Fibroblast of lung (primary cell): Measurements from ENCODE around the gene RPAP3. TPM values are rescaled to one million over a fixed set of nuclear protein-coding genes. Genes with fewer than 3 reads are reported as not detected.

ENCODE experiments used
- DNase-seq, 2 donors: peaks; one replicate each; pipeline versions ENCODE4 v3.0.0 to v3.0.0-alpha.2; 2010; ENCODE audit warnings: low read depth in 2 of 2
- H2AFZ ChIP-seq: 2 replicates; pipeline ENCODE4 v1.5.1; 2012; ENCODE audit warnings: low read length, control low read depth, inconsistent platforms
- H3K27ac ChIP-seq: 2 replicates; pipeline ENCODE4 v1.5.1; 2011; ENCODE audit warnings: low read length, control low read depth; ENCODE audit not compliant: insufficient read depth
- H3K27me3 ChIP-seq: 2 replicates; pipeline ENCODE4 v1.5.1; 2011; ENCODE audit warnings: mild to moderate bottlenecking, low read length; ENCODE audit not compliant: control insufficient read depth, insufficient read depth
- H3K36me3 ChIP-seq: 2 replicates; pipeline ENCODE4 v1.5.1; 2011; ENCODE audit warnings: low read length; ENCODE audit not compliant: control insufficient read depth, insufficient read depth
- H3K4me1 ChIP-seq: 2 replicates; pipeline ENCODE4 v1.5.1; 2011; ENCODE audit warnings: low read length; ENCODE audit not compliant: control insufficient read depth, insufficient read depth; ENCODE audit errors: extremely low read depth
- H3K4me2 ChIP-seq: 2 replicates; pipeline ENCODE4 v1.5.1; 2011; ENCODE audit warnings: low read length, control low read depth; ENCODE audit not compliant: insufficient read depth; ENCODE audit errors: extremely low read depth
- H3K4me3 ChIP-seq, 4 experiments: fragments of 200-600 bp in 1 of 4; sonication (generic) in 1 of 4; replicated peaks in 1 of 4; 2 replicates each; pipeline ENCODE4 v1.5.1; 2011 to 2016; ENCODE audit warnings: low read length in 4 of 4, low read depth in 3 of 4, mild to moderate bottlenecking in 3 of 4, control low read depth in 2 of 4, inconsistent platforms in 1 of 4, mixed read lengths in 1 of 4; ENCODE audit not compliant: insufficient read depth in 1 of 4; ENCODE audit errors: control extremely low read depth in 1 of 4
- H3K79me2 ChIP-seq: 2 replicates; pipeline ENCODE4 v1.5.1; 2012; ENCODE audit warnings: mild to moderate bottlenecking, low read length, inconsistent platforms; ENCODE audit not compliant: control insufficient read depth, insufficient read depth
- H3K9ac ChIP-seq: 2 replicates; pipeline ENCODE4 v1.5.1; 2011; ENCODE audit warnings: mild to moderate bottlenecking, low read length, control low read depth; ENCODE audit not compliant: insufficient read depth
- H3K9me3 ChIP-seq: 2 replicates; pipeline ENCODE4 v1.5.1; 2012; ENCODE audit warnings: low read depth, low read length; ENCODE audit not compliant: control insufficient read depth, insufficient read depth
- H4K20me1 ChIP-seq: 2 replicates; pipeline ENCODE4 v1.5.1; 2011; ENCODE audit warnings: low read length; ENCODE audit not compliant: control insufficient read depth, insufficient read depth; ENCODE audit errors: extremely low read depth
- EZH2 ChIP-seq: IDR thresholded peaks from 2 replicates; pipeline ENCODE4 v1.5.1; 2012; ENCODE audit warnings: low read length, control low read depth, mild to moderate bottlenecking; ENCODE audit errors: missing control alignments
- polyA plus RNA-seq, 2 donors: library from polyadenylated mRNA; depleted of rRNA in 1 of 2; stranded (reverse) in 1 of 2; unstranded in 1 of 2; fragments of >200 nt; gene quantifications; 2 replicates each; pipeline ENCODE4 v1.2.1, GENCODE V29; 2011 to 2012; ENCODE audit warnings: missing spikeins in 1 of 2
- total RNA-seq: library from RNA; depleted of rRNA; stranded (reverse); fragments of >200 nt; gene quantifications from 2 replicates; pipeline ENCODE4 v1.2.1, GENCODE V29; 2014
- TF ChIP-seq, protein P1 (sequence below), 2 donors: IDR thresholded peaks in 1 of 2; conservative IDR thresholded peaks in 1 of 2; 1 replicate in 1 of 2; 2 replicates in 1 of 2; pipeline ENCODE4 v1.5.1; 2011 to 2012; ENCODE audit warnings: low read length in 2 of 2, control low read depth in 1 of 2, inconsistent platforms in 1 of 2, low read depth in 1 of 2, mild to moderate bottlenecking in 1 of 2

The RPAP3 gene
- total and polyA plus RNA-seq, 2 donors (not counting 1 experiment from before 2014, with no cell fraction given) = 12.1 to 23.8 TPM

DNA sequence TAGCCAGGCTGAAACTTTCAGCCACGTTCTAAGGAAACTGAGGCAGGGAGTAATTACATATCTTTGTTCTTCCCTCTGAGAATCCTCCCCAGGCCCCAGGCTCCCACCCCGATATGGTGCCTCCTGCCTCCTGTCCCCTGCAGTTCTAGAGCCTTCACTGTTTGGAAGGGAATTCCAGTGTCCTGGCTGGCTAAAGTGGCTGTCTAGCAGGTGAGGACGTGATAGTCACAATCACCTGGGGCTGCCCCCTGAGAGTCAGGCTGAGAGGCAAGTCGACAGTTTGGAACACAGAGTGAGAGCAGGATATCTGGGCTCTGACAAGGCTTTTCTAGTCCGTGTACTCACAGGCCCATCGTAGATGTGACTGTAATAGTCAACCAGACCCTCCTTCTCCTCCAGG, 6.3 kb upstream of the RPAP3 start:
- H2AFZ ChIP-seq = no peak overlapping the region
- DNase-seq = no peak

DNA sequence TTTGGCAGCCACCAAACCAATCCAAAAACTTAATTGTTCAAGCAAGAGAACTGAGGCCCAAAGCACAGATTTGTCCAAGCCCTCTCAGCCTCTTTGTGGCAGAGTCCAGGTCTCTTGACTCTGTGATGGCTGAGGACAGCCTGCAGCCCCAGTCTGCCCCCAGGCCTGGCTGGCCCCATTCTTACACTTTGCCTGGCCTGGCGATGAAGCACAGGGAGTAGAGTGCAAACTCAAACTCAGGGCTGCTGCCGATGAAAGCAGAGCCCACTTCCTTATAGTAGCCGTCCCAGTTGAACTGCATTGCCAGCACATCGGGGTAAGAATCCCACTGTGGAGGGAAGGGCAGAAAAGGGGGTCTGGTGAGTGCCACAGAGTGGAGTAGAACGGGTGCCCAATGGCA, 5.6 kb upstream of the RPAP3 start:
- H4K20me1 ChIP-seq = no peaks in the 10 kb centered on the region
- no peak overlapping the region for H3K9ac ChIP-seq
- H3K79me2 ChIP-seq = no peaks in the 10 kb centered on the region
- no peaks in the 10 kb centered on the region for H3K9me3 ChIP-seq
- no peak overlapping the region for H2AFZ ChIP-seq
- peaks cover 4% of the 10 kb centered on the region for H3K4me1 ChIP-seq
- no peak for DNase-seq
- no peak overlapping the region for H3K4me3 ChIP-seq
- H3K36me3 ChIP-seq = no peaks in the 10 kb centered on the region
- no peak overlapping the region for H3K27ac ChIP-seq
- TF ChIP-seq, protein P1, sequence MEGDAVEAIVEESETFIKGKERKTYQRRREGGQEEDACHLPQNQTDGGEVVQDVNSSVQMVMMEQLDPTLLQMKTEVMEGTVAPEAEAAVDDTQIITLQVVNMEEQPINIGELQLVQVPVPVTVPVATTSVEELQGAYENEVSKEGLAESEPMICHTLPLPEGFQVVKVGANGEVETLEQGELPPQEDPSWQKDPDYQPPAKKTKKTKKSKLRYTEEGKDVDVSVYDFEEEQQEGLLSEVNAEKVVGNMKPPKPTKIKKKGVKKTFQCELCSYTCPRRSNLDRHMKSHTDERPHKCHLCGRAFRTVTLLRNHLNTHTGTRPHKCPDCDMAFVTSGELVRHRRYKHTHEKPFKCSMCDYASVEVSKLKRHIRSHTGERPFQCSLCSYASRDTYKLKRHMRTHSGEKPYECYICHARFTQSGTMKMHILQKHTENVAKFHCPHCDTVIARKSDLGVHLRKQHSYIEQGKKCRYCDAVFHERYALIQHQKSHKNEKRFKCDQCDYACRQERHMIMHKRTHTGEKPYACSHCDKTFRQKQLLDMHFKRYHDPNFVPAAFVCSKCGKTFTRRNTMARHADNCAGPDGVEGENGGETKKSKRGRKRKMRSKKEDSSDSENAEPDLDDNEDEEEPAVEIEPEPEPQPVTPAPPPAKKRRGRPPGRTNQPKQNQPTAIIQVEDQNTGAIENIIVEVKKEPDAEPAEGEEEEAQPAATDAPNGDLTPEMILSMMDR (conservative IDR thresholded peaks at IDR 0.05 in 1 of 2, IDR thresholded peaks at IDR 0.05 in 1 of 2; ENCODE audit: low read depth in 1 of 2, low read length in 2 of 2) = no peak
- TF ChIP-seq EZH2 = no peak
- no peak overlapping the region for H3K4me2 ChIP-seq
- H3K27me3 ChIP-seq = no peaks in the 10 kb centered on the region

More for the DNA sequence above, 6.3 kb upstream of the RPAP3 start:
- no peak overlapping the region for H3K27ac ChIP-seq
- no peaks in the 10 kb centered on the region for H3K27me3 ChIP-seq
- no peak overlapping the region for H3K4me2 ChIP-seq
- H3K36me3 ChIP-seq = no peaks in the 10 kb centered on the region
- H3K9ac ChIP-seq = no peak overlapping the region
- TF ChIP-seq EZH2 = no peak
- TF ChIP-seq, protein P1 (conservative IDR thresholded peaks at IDR 0.05 in 1 of 2, IDR thresholded peaks at IDR 0.05 in 1 of 2; ENCODE audit: low read depth in 1 of 2, low read length in 2 of 2) = no peak
- no peaks in the 10 kb centered on the region for H3K9me3 ChIP-seq
- H3K4me1 ChIP-seq = peaks cover 4% of the 10 kb centered on the region
- no peaks in the 10 kb centered on the region for H3K79me2 ChIP-seq
- H3K4me3 ChIP-seq = no peak overlapping the region
- H4K20me1 ChIP-seq = no peaks in the 10 kb centered on the region

DNA sequence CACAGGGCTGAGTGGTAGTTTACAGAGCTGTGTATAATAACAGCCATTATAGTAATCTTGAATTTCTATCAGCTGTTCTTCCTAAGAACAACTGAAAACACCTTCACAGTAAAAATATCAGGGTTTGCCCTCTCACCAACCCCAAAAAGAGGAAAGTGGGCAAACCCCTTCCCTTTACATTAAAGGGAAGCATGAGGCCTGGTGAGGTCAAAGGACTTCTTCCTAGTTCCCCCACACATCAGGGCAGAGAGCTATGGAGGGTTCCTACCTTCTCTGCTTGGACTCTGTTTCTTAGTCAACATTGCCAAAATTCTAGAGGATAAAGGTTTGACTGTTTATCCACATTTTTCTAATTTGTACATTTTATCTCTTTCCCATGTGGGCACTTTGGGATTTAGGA, 4.4 kb upstream of the RPAP3 start:
- no peaks in the 10 kb centered on the region for H3K4me1 ChIP-seq
- no peak overlapping the region for H3K4me2 ChIP-seq
- DNase-seq = no peak
- H3K9me3 ChIP-seq = no peaks in the 10 kb centered on the region
- H3K27me3 ChIP-seq = no peaks in the 10 kb centered on the region
- H3K9ac ChIP-seq = no peak overlapping the region
- no peak overlapping the region for H3K27ac ChIP-seq
- H3K36me3 ChIP-seq = no peaks in the 10 kb centered on the region
- TF ChIP-seq, protein P1 (conservative IDR thresholded peaks at IDR 0.05 in 1 of 2, IDR thresholded peaks at IDR 0.05 in 1 of 2; ENCODE audit: low read depth in 1 of 2, low read length in 2 of 2) = no peak
- no peak for TF ChIP-seq EZH2
- peaks cover 3% of the 10 kb centered on the region for H3K79me2 ChIP-seq
- H3K4me3 ChIP-seq = no peak overlapping the region
- no peaks in the 10 kb centered on the region for H4K20me1 ChIP-seq
- no peak overlapping the region for H2AFZ ChIP-seq
